Ascending aorta (tissue), 2 donors: ENCODE measurements around the gene TGFBRAP1. TPM values are rescaled to one million over a fixed set of nuclear protein-coding genes. Genes with fewer than 3 reads are reported as not detected.
"Not testable (repeated sequence)": the region's sequence is repeated elsewhere in the genome, so short reads cannot be mapped to it uniquely, and the experiment has no call there.

ENCODE experiments used
- DNase-seq, 2 donors: peaks; one replicate each; pipeline ENCODE4 v3.0.0-alpha.2; 2019; ENCODE audit warnings: low spot score in 2 of 2
- H3K27ac ChIP-seq, 2 donors: fragments of 200-600 bp; sonication (generic); one replicate each; pipeline ENCODE4 v1.5.1; 2016 to 2017; ENCODE audit warnings: mild to moderate bottlenecking in 1 of 2
- H3K27me3 ChIP-seq: fragments of 200-600 bp; sonication (generic); one replicate; pipeline ENCODE4 v1.5.1; 2017
- H3K36me3 ChIP-seq, 2 donors: fragments of 200-600 bp; sonication (generic); one replicate each; pipeline ENCODE4 v1.5.1; 2016
- H3K4me1 ChIP-seq, 2 donors: fragments of 200-600 bp; sonication (generic); one replicate each; pipeline ENCODE4 v1.5.1; 2016 to 2017; ENCODE audit warnings: mild to moderate bottlenecking in 1 of 2
- H3K4me3 ChIP-seq, 2 donors: fragments of 200-600 bp; sonication (generic); one replicate each; pipeline ENCODE4 v1.5.1; 2016 to 2017; ENCODE audit warnings: mild to moderate bottlenecking in 1 of 2
- H3K9me3 ChIP-seq, 2 donors: fragments of 200-600 bp; sonication (generic); one replicate each; pipeline ENCODE4 v1.5.1; 2016
- intact Hi-C: fragments of 100-400 bp; cut with DNase I; formaldehyde crosslinking; loops from one replicate; pipeline ENCODE4 v1.15.1; 2023
- total RNA-seq: library from RNA; depleted of rRNA; stranded (reverse); fragments of >200 nt; gene quantifications from one replicate; pipeline ENCODE4 v1.1.0, GENCODE V29; 2016
- TF ChIP-seq, protein P1 (sequence below), 3 experiments: fragments of 200-600 bp in 2 of 3; fragments of 450-650 bp in 1 of 3; sonication (generic) in 2 of 3; IDR thresholded peaks; one replicate each; pipeline ENCODE4 v1.5.1; 2016 to 2019; ENCODE audit warnings: antibody characterized with exemption in 3 of 3, mild to moderate bottlenecking in 1 of 3, moderate library complexity in 1 of 3

TGFBRAP1 gene
- total RNA-seq, 1 donor from 2014 or later, result 30.1 TPM

DNA sequence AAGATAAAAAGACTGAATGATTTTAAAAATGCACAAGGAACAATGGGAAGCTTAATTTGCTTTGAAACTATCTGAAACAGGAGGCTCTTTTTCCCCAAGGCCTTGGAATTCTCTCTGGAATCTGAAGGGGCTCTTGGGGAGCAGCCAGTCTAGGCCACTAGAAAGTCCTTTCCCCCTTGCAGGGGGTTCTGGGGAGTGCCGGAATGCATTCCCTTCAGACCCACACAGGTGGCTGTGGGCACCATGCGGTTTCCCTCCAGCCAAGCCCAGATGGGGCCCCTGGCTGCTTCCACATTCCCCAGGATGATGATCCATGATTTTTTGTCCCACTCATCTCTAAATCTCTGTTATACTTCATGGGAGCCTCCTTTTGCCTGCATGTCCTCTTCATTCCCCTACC is 77.3 kb downstream of the TGFBRAP1 start:
- TF ChIP-seq, protein P1, sequence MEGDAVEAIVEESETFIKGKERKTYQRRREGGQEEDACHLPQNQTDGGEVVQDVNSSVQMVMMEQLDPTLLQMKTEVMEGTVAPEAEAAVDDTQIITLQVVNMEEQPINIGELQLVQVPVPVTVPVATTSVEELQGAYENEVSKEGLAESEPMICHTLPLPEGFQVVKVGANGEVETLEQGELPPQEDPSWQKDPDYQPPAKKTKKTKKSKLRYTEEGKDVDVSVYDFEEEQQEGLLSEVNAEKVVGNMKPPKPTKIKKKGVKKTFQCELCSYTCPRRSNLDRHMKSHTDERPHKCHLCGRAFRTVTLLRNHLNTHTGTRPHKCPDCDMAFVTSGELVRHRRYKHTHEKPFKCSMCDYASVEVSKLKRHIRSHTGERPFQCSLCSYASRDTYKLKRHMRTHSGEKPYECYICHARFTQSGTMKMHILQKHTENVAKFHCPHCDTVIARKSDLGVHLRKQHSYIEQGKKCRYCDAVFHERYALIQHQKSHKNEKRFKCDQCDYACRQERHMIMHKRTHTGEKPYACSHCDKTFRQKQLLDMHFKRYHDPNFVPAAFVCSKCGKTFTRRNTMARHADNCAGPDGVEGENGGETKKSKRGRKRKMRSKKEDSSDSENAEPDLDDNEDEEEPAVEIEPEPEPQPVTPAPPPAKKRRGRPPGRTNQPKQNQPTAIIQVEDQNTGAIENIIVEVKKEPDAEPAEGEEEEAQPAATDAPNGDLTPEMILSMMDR (IDR thresholded peaks at IDR 0.05), result no peak
- no peak for DNase-seq
- Histone ChIP-seq H3K9me3 (no peaks in the 10 kb centered on the region), H3K27me3 (no peaks in the 10 kb centered on the region), H3K4me1 (no peaks in the 10 kb centered on the region), H3K36me3 (no peaks in the 10 kb centered on the region), H3K4me3 (no peak overlapping the region), H3K27ac (no peak overlapping the region)
- intact Hi-C loops, result no loop called here

DNA sequence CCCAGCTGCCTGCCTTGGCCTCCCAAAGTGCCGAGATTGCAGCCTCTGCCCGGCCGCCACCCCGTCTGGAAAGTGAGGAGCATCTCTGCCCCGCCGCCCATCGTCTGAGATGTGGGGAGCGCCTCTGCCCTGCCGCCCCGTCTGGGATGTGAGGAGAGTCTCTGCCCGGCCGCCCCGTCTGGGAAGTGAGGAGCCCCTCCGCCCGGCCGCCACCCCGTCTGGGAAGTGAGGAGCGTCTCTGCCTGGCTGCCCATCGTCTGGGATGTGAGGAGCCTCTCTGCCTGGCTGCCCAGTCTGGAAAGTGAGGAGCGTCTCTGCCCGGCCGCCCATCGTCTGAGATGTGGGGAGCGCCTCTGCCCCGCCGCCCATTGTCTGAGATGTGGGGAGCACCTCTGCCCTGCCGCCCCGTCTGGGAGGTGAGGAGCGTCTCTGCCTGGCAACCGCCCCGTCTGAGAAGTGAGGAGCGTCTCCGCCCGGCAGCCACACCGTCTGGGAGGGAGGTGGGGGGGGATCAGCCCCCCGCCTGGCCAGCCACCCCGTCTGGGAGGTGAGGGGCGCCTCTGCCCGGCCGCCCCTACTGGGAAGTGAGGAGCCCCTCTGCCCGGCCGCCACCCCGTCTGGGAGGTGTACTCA is 78.4 kb downstream of the TGFBRAP1 start:
- H3K4me3 ChIP-seq, result not testable (repeated sequence)

DNA sequence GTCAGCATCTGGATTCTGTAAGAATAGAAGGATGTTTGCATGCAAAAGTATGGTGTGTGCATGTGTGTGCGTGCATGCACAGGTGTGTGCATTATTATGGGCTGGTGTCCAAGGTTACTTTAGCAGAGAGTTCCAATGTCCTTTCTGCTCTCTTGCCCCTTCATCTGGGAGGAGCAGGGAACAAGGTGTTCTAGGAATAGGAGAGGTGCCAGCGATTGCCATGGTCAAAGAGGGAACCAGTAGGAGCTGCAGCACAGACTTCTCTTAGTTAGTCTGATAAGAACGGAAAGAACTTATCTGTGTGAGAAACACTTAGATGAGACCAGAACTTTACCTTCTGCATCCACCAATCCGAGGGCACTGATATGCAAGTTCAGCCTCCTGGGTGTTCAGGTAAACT is 79.6 kb downstream of the TGFBRAP1 start:
- no peaks in the 10 kb centered on the region for H3K4me1 ChIP-seq
- no peaks in the 10 kb centered on the region for H3K9me3 ChIP-seq
- no peaks in the 10 kb centered on the region for H3K36me3 ChIP-seq
- no peaks in the 10 kb centered on the region for H3K27me3 ChIP-seq
- no peak for DNase-seq
- intact Hi-C loops, result no loop called here
- TF ChIP-seq, protein P1 (IDR thresholded peaks at IDR 0.05), result no peak
- H3K27ac ChIP-seq, result no peak overlapping the region
- H3K4me3 ChIP-seq, result no peak overlapping the region

More for the DNA sequence above, 78.4 kb downstream of the TGFBRAP1 start:
- intact Hi-C loops, H3K27me3 ChIP-seq, H3K9me3 ChIP-seq, H3K36me3 ChIP-seq, H3K4me1 ChIP-seq, DNase-seq, H3K27ac ChIP-seq: not testable (repeated sequence)

DNA sequence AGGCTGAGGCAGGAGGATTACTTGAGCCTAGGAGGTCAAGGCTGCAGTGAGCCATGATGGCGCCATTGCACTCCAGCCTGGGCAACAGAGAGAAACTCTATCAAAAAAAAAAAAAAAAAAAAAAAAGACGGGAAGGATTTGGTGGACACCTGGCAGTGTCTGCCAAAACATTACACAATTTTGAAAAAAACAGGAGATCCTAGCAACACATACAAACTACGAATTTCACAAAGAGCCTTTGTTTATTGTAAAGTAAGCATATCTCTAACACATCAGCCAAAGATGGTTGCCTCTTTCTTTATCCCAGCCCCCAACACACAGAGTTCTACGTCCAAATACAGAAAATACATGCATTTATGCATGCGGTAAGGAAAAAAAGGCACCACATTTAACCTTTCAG is 80.4 kb downstream of the TGFBRAP1 start:
- DNase-seq, result no peak
- Histone ChIP-seq H3K4me1 (no peaks in the 10 kb centered on the region), H3K4me3 (no peak overlapping the region), H3K36me3 (no peaks in the 10 kb centered on the region), H3K9me3 (no peaks in the 10 kb centered on the region), H3K27ac (no peak overlapping the region), H3K27me3 (no peaks in the 10 kb centered on the region)
- TF ChIP-seq, protein P1 (IDR thresholded peaks at IDR 0.05), result no peak
- intact Hi-C loops, result no loop called here

DNA sequence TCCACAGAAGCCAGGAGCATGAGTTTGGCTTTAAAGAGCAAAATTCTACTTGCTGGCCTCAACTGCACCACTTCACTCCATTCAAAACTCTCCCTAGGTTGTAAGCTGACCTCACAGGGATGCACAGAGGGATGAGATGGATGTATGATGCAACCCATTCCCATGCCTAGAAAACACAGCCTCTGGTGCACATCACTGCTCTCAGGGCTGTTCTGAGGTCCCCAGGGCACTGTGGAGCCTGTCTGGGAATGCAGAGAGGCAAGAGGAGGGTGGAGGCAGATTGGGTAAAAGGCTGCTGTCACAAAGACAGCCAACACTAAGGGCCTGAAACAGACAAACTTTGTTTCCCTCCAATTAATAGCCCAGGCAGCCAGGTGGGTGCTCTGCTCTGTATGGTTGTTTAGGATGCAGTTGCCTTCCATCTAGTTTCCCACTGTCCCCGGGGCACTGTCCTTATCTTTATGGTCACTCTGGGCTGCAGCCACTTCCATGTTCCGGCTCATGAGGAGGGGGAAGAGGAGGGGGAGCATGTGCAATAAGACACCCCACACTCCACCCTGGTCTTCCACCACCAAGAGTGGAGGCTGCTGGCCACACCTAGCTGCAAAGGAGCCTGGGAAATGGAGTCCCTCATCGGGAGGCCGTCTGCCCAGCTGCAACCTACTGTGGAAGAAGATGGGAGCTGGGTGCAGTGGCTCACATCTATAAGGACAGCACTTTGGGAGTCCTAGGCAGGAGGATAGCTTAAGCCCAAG is 81.0 kb downstream of the TGFBRAP1 start:
- TF ChIP-seq, protein P1 (IDR thresholded peaks at IDR 0.05), result no peak
- no peak overlapping the region for H3K4me3 ChIP-seq
- H3K27ac ChIP-seq, result no peak overlapping the region
- no peaks in the 10 kb centered on the region for H3K9me3 ChIP-seq
- no peaks in the 10 kb centered on the region for H3K27me3 ChIP-seq
- no peaks in the 10 kb centered on the region for H3K36me3 ChIP-seq
- intact Hi-C loops, result no loop called here
- DNase-seq, result no peak
- no peaks in the 10 kb centered on the region for H3K4me1 ChIP-seq

DNA sequence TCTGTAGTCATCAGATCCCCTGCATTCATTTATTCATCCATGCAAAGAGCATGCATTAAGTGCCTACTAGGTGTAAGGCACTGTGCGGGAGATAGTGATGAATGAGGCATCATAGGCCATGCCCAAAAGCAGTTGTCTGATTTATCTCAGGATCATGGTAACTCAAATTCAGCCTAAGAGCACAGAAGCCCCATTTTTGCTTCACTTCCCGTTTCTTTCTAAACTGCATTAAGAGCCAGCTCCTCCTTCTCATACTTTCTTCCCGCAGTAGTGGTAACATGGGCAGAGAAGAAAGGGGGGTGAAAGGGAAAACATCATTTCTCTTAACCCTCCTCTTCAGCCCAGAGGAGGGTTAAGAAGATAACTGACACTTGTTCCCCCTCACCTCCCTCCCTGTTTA is 85.1 kb downstream of the TGFBRAP1 start:
- TF ChIP-seq, protein P1 (IDR thresholded peaks at IDR 0.05), result no peak
- DNase-seq, result no peak
- no peak overlapping the region for H3K27ac ChIP-seq
- intact Hi-C loops, result no loop called here
- H3K36me3 ChIP-seq, result no peaks in the 10 kb centered on the region
- H3K9me3 ChIP-seq, result no peaks in the 10 kb centered on the region
- H3K4me1 ChIP-seq, result no peaks in the 10 kb centered on the region
- no peak overlapping the region for H3K4me3 ChIP-seq
- no peaks in the 10 kb centered on the region for H3K27me3 ChIP-seq
